HCT116 (cell line): ENCODE data around the gene RHEB.

Experiments used
- EZH2phosphoT487 ChIP-seq: fragments of 200-600 bp; IDR thresholded peaks from 2 replicates; pipeline ENCODE4 v1.6.1; 2018; ENCODE audit warnings: antibody characterized with exemption, borderline replicate concordance
- JUND ChIP-seq: IDR thresholded peaks from 2 replicates; pipeline ENCODE4 v1.6.1; 2012
- POLR2A ChIP-seq: IDR thresholded peaks from 2 replicates; pipeline ENCODE4 v1.7.0; 2011; ENCODE audit warnings: borderline replicate concordance; ENCODE audit not compliant: insufficient read depth, insufficient read length; ENCODE audit errors: extremely low read depth
- RAD21 ChIP-seq: IDR thresholded peaks from 2 replicates; pipeline ENCODE4 v1.6.1; 2012; ENCODE audit warnings: low read depth, mild to moderate bottlenecking
- TF ChIP-seq, protein P1 (sequence below), 3 experiments: fragments of 200-600 bp in 1 of 3; sonication (generic) in 1 of 3; IDR thresholded peaks in 2 of 3; conservative IDR thresholded peaks in 1 of 3; 2 replicates each; pipeline ENCODE4 v1.5.1; 2012 to 2017; ENCODE audit warnings: low read depth in 2 of 3, low read length in 2 of 3, antibody characterized with exemption in 1 of 3, borderline replicate concordance in 1 of 3, control low read depth in 1 of 3, mild to moderate bottlenecking in 1 of 3, mixed read lengths in 1 of 3, mixed run types in 1 of 3, moderate library complexity in 1 of 3; ENCODE audit not compliant: insufficient read depth in 1 of 3
- TF ChIP-seq, protein P2 (sequence below): IDR thresholded peaks from 2 replicates; pipeline ENCODE4 v1.6.1; 2012; ENCODE audit warnings: low read depth
- TF ChIP-seq, protein P3 (sequence below): IDR thresholded peaks from 2 replicates; pipeline ENCODE4 v1.6.1; 2012

DNA sequence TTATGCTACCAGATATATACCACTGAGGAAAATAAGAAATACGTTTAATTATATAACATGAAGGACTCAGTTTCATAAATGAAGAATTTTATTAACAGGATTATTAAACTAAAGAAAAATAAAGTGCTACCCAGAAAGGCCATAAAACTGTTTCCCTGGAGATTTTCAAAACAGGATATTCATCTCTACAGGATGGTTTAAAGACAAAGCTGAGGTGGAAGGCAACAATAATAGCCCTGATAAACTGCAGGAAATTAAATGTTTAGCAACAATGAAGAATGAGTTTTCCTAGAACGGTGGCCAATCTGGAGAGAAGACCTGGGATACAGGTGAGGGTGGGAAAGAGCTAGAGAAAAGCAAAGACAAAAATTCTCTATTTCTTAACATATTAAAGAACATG lies 11.9 kb downstream of the RHEB start:
- no peak for TF ChIP-seq RAD21
- TF ChIP-seq, protein P1, sequence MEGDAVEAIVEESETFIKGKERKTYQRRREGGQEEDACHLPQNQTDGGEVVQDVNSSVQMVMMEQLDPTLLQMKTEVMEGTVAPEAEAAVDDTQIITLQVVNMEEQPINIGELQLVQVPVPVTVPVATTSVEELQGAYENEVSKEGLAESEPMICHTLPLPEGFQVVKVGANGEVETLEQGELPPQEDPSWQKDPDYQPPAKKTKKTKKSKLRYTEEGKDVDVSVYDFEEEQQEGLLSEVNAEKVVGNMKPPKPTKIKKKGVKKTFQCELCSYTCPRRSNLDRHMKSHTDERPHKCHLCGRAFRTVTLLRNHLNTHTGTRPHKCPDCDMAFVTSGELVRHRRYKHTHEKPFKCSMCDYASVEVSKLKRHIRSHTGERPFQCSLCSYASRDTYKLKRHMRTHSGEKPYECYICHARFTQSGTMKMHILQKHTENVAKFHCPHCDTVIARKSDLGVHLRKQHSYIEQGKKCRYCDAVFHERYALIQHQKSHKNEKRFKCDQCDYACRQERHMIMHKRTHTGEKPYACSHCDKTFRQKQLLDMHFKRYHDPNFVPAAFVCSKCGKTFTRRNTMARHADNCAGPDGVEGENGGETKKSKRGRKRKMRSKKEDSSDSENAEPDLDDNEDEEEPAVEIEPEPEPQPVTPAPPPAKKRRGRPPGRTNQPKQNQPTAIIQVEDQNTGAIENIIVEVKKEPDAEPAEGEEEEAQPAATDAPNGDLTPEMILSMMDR (IDR thresholded peaks at IDR 0.05 in 2 of 3, conservative IDR thresholded peaks at IDR 0.05 in 1 of 3; ENCODE audit: borderline replicate concordance in 1 of 3, insufficient read depth in 1 of 3, low read depth in 2 of 3, low read length in 2 of 3) = no peak
- TF ChIP-seq, protein P2, sequence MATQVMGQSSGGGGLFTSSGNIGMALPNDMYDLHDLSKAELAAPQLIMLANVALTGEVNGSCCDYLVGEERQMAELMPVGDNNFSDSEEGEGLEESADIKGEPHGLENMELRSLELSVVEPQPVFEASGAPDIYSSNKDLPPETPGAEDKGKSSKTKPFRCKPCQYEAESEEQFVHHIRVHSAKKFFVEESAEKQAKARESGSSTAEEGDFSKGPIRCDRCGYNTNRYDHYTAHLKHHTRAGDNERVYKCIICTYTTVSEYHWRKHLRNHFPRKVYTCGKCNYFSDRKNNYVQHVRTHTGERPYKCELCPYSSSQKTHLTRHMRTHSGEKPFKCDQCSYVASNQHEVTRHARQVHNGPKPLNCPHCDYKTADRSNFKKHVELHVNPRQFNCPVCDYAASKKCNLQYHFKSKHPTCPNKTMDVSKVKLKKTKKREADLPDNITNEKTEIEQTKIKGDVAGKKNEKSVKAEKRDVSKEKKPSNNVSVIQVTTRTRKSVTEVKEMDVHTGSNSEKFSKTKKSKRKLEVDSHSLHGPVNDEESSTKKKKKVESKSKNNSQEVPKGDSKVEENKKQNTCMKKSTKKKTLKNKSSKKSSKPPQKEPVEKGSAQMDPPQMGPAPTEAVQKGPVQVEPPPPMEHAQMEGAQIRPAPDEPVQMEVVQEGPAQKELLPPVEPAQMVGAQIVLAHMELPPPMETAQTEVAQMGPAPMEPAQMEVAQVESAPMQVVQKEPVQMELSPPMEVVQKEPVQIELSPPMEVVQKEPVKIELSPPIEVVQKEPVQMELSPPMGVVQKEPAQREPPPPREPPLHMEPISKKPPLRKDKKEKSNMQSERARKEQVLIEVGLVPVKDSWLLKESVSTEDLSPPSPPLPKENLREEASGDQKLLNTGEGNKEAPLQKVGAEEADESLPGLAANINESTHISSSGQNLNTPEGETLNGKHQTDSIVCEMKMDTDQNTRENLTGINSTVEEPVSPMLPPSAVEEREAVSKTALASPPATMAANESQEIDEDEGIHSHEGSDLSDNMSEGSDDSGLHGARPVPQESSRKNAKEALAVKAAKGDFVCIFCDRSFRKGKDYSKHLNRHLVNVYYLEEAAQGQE = no peak
- TF ChIP-seq, protein P3, sequence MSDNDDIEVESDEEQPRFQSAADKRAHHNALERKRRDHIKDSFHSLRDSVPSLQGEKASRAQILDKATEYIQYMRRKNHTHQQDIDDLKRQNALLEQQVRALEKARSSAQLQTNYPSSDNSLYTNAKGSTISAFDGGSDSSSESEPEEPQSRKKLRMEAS = no peak
- TF ChIP-seq JUND = no peak
- no peak for TF ChIP-seq EZH2phosphoT487
- TF ChIP-seq POLR2A = no peak
